NCI-H146 treated with DMSO at 0.1 percent for 48 hours (cell line): ENCODE results near the gene GNS.

ENCODE experiments used
- DNase-seq: peaks from one replicate; lab custom pipeline; 2025; ENCODE audit not compliant: unreplicated experiment; lab: John Stamatoyannopoulos, UW

GNS gene

GRCh38 chr12:64759035-64759894 is at the start of gene GNS:
GNS (minus strand) TSS chr12:64759406; CDS start chr12:64759276, 130 bp downstream.
- DNase-seq = peak; percentile 84

GRCh38 chr12:64808110-64808509 is 48.9 kb upstream of the GNS start:
- no peak for DNase-seq

- no peak for DNase-seq
Observed at GRCh38 chr12:64806593-64807460, 47.6 kb upstream of the GNS start.

- no peak for DNase-seq
Observed at GRCh38 chr12:64806173-64806572, 47.0 kb upstream of the GNS start.

- peak; percentile 22 for DNase-seq
Observed at GRCh38 chr12:64802180-64802775, 43.1 kb upstream of the GNS start.

- no peak for DNase-seq
Observed at GRCh38 chr12:64801381-64801780, 42.2 kb upstream of the GNS start.

- DNase-seq = no peak
Observed at GRCh38 chr12:64800640-64801039, 41.4 kb upstream of the GNS start.

- no peak for DNase-seq
Observed at GRCh38 chr12:64798165-64798564, 39.0 kb upstream of the GNS start.

GRCh38 chr12:64797156-64797555 is 38.0 kb upstream of the GNS start:
- no peak for DNase-seq

- peak; percentile 72 for DNase-seq
Observed at GRCh38 chr12:64796205-64796845, 37.1 kb upstream of the GNS start.

- no peak for DNase-seq
Observed at GRCh38 chr12:64794305-64794704, 35.1 kb upstream of the GNS start.

GRCh38 chr12:64793610-64794009 is 34.4 kb upstream of the GNS start:
- DNase-seq = no peak

- no peak for DNase-seq
Observed at GRCh38 chr12:64792128-64792527, 32.9 kb upstream of the GNS start.

GRCh38 chr12:64791036-64791435 is 31.8 kb upstream of the GNS start:
- no peak for DNase-seq

- no peak for DNase-seq
Observed at GRCh38 chr12:64790166-64790565, 31.0 kb upstream of the GNS start.

GRCh38 chr12:64785838-64786237 is 26.6 kb upstream of the GNS start:
- DNase-seq = no peak

GRCh38 chr12:64782191-64782876 is 23.1 kb upstream of the GNS start:
- no peak for DNase-seq

GRCh38 chr12:64781280-64782190 is 22.3 kb upstream of the GNS start:
- peak; percentile 40 for DNase-seq

GRCh38 chr12:64780531-64781279 is 21.5 kb upstream of the GNS start:
- DNase-seq = peak; percentile 40
